Suprapubic skin (tissue), 3 donors: Measurements from ENCODE around the gene ANKRD60.

Experiments used
- POLR2A ChIP-seq, 2 donors: fragments of 450-650 bp; IDR thresholded peaks; one replicate each; pipeline ENCODE4 v1.6.1; 2017; ENCODE audit warnings: antibody characterized with exemption in 2 of 2, mild to moderate bottlenecking in 2 of 2, moderate library complexity in 2 of 2
- TF ChIP-seq, protein P1 (sequence below), 2 donors: fragments of 200-600 bp in 1 of 2; fragments of 450-650 bp in 1 of 2; sonication (generic) in 1 of 2; IDR thresholded peaks; one replicate each; pipeline ENCODE4 v1.5.1; 2016 to 2019; ENCODE audit warnings: antibody characterized with exemption in 2 of 2, mild to moderate bottlenecking in 1 of 2, moderate library complexity in 1 of 2

DNA sequence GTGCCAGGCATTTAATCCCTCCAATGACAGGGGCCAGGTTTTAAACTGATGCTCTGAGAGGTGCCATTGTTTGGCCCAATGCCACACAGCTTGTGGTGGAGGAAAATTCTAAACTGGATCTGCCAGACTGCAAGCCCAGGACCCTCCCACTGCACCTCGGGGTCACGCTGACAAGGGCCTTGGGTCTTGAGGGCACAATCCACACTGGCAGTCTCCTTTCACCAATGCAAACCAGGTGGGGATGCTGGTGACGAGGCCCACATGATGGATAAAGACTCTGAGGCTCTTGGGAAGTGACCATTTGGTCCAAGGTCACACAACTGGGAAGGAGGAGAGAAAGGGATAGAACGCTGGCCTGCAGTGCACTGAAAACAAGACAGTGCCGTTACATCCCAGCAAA, 14.7 kb downstream of the ANKRD60 start:
- TF ChIP-seq POLR2A (IDR thresholded peaks at IDR 0.05) = no peak
- TF ChIP-seq, protein P1, sequence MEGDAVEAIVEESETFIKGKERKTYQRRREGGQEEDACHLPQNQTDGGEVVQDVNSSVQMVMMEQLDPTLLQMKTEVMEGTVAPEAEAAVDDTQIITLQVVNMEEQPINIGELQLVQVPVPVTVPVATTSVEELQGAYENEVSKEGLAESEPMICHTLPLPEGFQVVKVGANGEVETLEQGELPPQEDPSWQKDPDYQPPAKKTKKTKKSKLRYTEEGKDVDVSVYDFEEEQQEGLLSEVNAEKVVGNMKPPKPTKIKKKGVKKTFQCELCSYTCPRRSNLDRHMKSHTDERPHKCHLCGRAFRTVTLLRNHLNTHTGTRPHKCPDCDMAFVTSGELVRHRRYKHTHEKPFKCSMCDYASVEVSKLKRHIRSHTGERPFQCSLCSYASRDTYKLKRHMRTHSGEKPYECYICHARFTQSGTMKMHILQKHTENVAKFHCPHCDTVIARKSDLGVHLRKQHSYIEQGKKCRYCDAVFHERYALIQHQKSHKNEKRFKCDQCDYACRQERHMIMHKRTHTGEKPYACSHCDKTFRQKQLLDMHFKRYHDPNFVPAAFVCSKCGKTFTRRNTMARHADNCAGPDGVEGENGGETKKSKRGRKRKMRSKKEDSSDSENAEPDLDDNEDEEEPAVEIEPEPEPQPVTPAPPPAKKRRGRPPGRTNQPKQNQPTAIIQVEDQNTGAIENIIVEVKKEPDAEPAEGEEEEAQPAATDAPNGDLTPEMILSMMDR (IDR thresholded peaks at IDR 0.05) = no peak
